HG03469 (cell line): ENCODE data around the gene POLL.
"Not testable (repeated sequence)": the region's sequence is repeated elsewhere in the genome, so short reads cannot be mapped to it uniquely, and the experiment has no call there.

Source experiments
- ATAC-seq: cut with Tn5 transposase; IDR thresholded peaks from one replicate; pipeline ENCODE4 v1.9.1; 2021; ENCODE audit warnings: mild to moderate bottlenecking, moderate library complexity, moderate number of reproducible peaks; ENCODE audit not compliant: unreplicated experiment

POLL gene

GRCh38 chr10:101587725-101588653 lies at the start of gene POLL, which contains the start of gene DPCD:
Gene POLL (minus strand): TSS chr10:101588257. CDS start chr10:101587360, 897 bp downstream.
Gene DPCD (plus strand): TSS chr10:101588321. CDS start chr10:101588337, 16 bp downstream.
- ATAC-seq = peak; percentile 83

GRCh38 chr10:101633510-101633909 lies 45.5 kb upstream of the POLL start:
- not testable (repeated sequence) for ATAC-seq

- ATAC-seq = no peak
Observed at GRCh38 chr10:101631821-101632475, 43.9 kb upstream of the POLL start.

- ATAC-seq = no peak
Observed at GRCh38 chr10:101630633-101630920, 42.5 kb upstream of the POLL start.

- no peak for ATAC-seq
Observed at GRCh38 chr10:101629837-101630632, 42.0 kb upstream of the POLL start.

- ATAC-seq = no peak
Observed at GRCh38 chr10:101625821-101626412, 37.9 kb upstream of the POLL start.

GRCh38 chr10:101624526-101625102 lies 36.6 kb upstream of the POLL start:
- no peak for ATAC-seq

GRCh38 chr10:101623528-101623927 lies 35.5 kb upstream of the POLL start:
- ATAC-seq = no peak

GRCh38 chr10:101619983-101620382 lies 31.9 kb upstream of the POLL start:
- no peak for ATAC-seq

- no peak for ATAC-seq
Observed at GRCh38 chr10:101618871-101619270, 30.8 kb upstream of the POLL start.

- no peak for ATAC-seq
Observed at GRCh38 chr10:101617824-101618568, 29.9 kb upstream of the POLL start.

GRCh38 chr10:101617102-101617823 lies 29.2 kb upstream of the POLL start:
- no peak for ATAC-seq

GRCh38 chr10:101616415-101617101 lies 28.5 kb upstream of the POLL start:
- ATAC-seq = no peak

- no peak for ATAC-seq
Observed at GRCh38 chr10:101615525-101616116, 27.6 kb upstream of the POLL start.

GRCh38 chr10:101614663-101615524 lies 26.8 kb upstream of the POLL start:
- ATAC-seq = no peak

- no peak for ATAC-seq
Observed at GRCh38 chr10:101613646-101614045, 25.6 kb upstream of the POLL start.

GRCh38 chr10:101612872-101613271 lies 24.8 kb upstream of the POLL start:
- ATAC-seq = no peak
